GM23338 (cell line): Measurements from ENCODE around the gene SERP2. TPM values are rescaled to one million over a fixed set of nuclear protein-coding genes. Genes with fewer than 3 reads are reported as not detected.

Experiments used
- ATAC-seq: fragments of 200-7000 bp; cut with Tn5 transposase; 3 replicates; pipeline ENCODE4 v1.9.1; 2020
- DNase-seq: peaks from one replicate; pipeline ENCODE4 v3.0.0-alpha.2; 2015; ENCODE audit warnings: low spot score
- H2AFZ ChIP-seq: fragments of 200-600 bp; sonication (generic); 2 replicates; pipeline ENCODE4 v1.8.0; 2016; ENCODE audit warnings: antibody characterized with exemption, mild to moderate bottlenecking, moderate library complexity
- H3F3A ChIP-seq: fragments of 200-600 bp; sonication (generic); replicated peaks from 2 replicates; pipeline ENCODE4 v1.8.0; 2017; ENCODE audit warnings: antibody characterized with exemption, mixed run types, low read depth
- H3K27ac ChIP-seq: fragments of 200-600 bp; sonication (generic); 2 replicates; pipeline ENCODE4 v1.6.1; 2016; ENCODE audit warnings: low read depth
- H3K27me3 ChIP-seq: fragments of 200-600 bp; sonication (generic); 2 replicates; pipeline ENCODE4 v1.8.0; 2016; ENCODE audit warnings: mild to moderate bottlenecking, mixed run types, moderate library complexity; ENCODE audit not compliant: insufficient read depth
- H3K36me3 ChIP-seq: fragments of 200-600 bp; sonication (generic); 2 replicates; pipeline ENCODE4 v1.8.0; 2016; ENCODE audit warnings: mild to moderate bottlenecking; ENCODE audit not compliant: insufficient read depth
- H3K4me1 ChIP-seq: fragments of 200-600 bp; sonication (generic); 2 replicates; pipeline ENCODE4 v1.8.0; 2016; ENCODE audit warnings: mild to moderate bottlenecking, moderate library complexity; ENCODE audit not compliant: insufficient read depth
- H3K4me2 ChIP-seq: fragments of 200-600 bp; sonication (generic); 2 replicates; pipeline ENCODE4 v1.7.1; 2017; ENCODE audit warnings: mixed run types
- H3K4me3 ChIP-seq: fragments of 200-600 bp; sonication (generic); 2 replicates; pipeline ENCODE4 v1.6.1; 2016; ENCODE audit warnings: mixed run types
- H3K79me2 ChIP-seq: fragments of 200-600 bp; sonication (generic); replicated peaks from 2 replicates; pipeline ENCODE4 v1.8.0; 2017; ENCODE audit warnings: mild to moderate bottlenecking; ENCODE audit not compliant: insufficient read depth
- H3K9me2 ChIP-seq: fragments of 200-600 bp; sonication (generic); 2 replicates; pipeline ENCODE4 v1.8.0; 2017; ENCODE audit not compliant: insufficient read depth
- H4K20me1 ChIP-seq: fragments of 200-600 bp; sonication (generic); replicated peaks from 2 replicates; pipeline ENCODE4 v1.8.0; 2017; ENCODE audit warnings: mild to moderate bottlenecking; ENCODE audit not compliant: insufficient read depth
- H3K27ac Mint-ChIP-seq: 2 replicates; pipeline ENCODE4 v1.8.0; 2020; ENCODE audit warnings: inconsistent platforms, mild to moderate bottlenecking, moderate library complexity, mixed read lengths
- H3K27me3 Mint-ChIP-seq: 3 replicates; pipeline ENCODE4 v1.8.0; 2022; ENCODE audit warnings: low read depth, mild to moderate bottlenecking, moderate library complexity, mixed read lengths, inconsistent platforms; ENCODE audit not compliant: insufficient read depth, poor library complexity
- H3K36me3 Mint-ChIP-seq: 3 replicates; pipeline ENCODE4 v1.8.0; 2021; ENCODE audit warnings: low read depth, mild to moderate bottlenecking, inconsistent platforms, moderate library complexity, mixed read lengths
- H3K4me1 Mint-ChIP-seq: 3 replicates; pipeline ENCODE4 v1.8.0; 2020; ENCODE audit warnings: mild to moderate bottlenecking, inconsistent platforms, mixed read lengths
- H3K4me3 Mint-ChIP-seq: 3 replicates; pipeline ENCODE4 v1.8.0; 2021; ENCODE audit warnings: moderate library complexity, mild to moderate bottlenecking, inconsistent platforms, mixed read lengths
- H3K9me3 Mint-ChIP-seq: 3 replicates; pipeline ENCODE4 v1.8.0; 2020; ENCODE audit warnings: moderate library complexity, mild to moderate bottlenecking, inconsistent platforms, mixed read lengths
- CREB1 ChIP-seq: fragments of 250-450 bp; sonication (Bioruptor Pico); IDR thresholded peaks from 2 replicates; pipeline ENCODE4 v1.5.0; 2020; ENCODE audit warnings: low read depth, mild to moderate bottlenecking, moderate library complexity
- EZH2 ChIP-seq: fragments of 200-600 bp; sonication (generic); IDR thresholded peaks from one replicate; pipeline ENCODE4 v1.8.0; 2017; ENCODE audit warnings: antibody characterized with exemption, mild to moderate bottlenecking, low read depth; ENCODE audit not compliant: unreplicated experiment
- JUNB ChIP-seq: IDR thresholded peaks from one replicate; pipeline ENCODE4 v1.6.1; 2016; ENCODE audit warnings: antibody characterized with exemption; ENCODE audit not compliant: unreplicated experiment
- NANOG ChIP-seq: IDR thresholded peaks from 2 replicates; pipeline ENCODE4 v1.6.1; 2016; ENCODE audit warnings: antibody characterized with exemption, borderline replicate concordance
- POLR2AphosphoS5 ChIP-seq: IDR thresholded peaks from 2 replicates; pipeline ENCODE4 v1.6.1; 2016; ENCODE audit warnings: antibody characterized with exemption, low read depth
- ZNF114 ChIP-seq: fragments of 250-450 bp; sonication (Bioruptor Pico); IDR thresholded peaks from 2 replicates; pipeline ENCODE4 v1.5.0; 2020; ENCODE audit warnings: mild to moderate bottlenecking, moderate library complexity
- ZNF331 ChIP-seq: fragments of 250-450 bp; sonication (Bioruptor Pico); IDR thresholded peaks from 2 replicates; pipeline ENCODE4 v1.5.0; 2020; ENCODE audit warnings: low read depth, mild to moderate bottlenecking, moderate library complexity
- ZNF462 ChIP-seq: fragments of 250-450 bp; sonication (Bioruptor Pico); IDR thresholded peaks from 2 replicates; pipeline ENCODE4 v1.5.0; 2020; ENCODE audit warnings: mild to moderate bottlenecking, moderate library complexity
- polyA plus RNA-seq: library from polyadenylated mRNA; unstranded; fragments of >200 nt; fragmentation: Nextera tagmentation; extraction: Ambion mirVana; gene quantifications from 2 replicates; pipeline ENCODE4 v1.2.1, GENCODE V29; 2016
- total RNA-seq: library from RNA; depleted of rRNA; stranded (reverse); fragments of >200 nt; shearing (Covaris generic); gene quantifications from 2 replicates; pipeline ENCODE4 v1.2.3, GENCODE V29; 2014
- TF ChIP-seq, protein P1 (sequence below), 2 experiments: fragments of 200-600 bp in 1 of 2; sonication (generic) in 1 of 2; conservative IDR thresholded peaks; 2 replicates each; pipeline versions ENCODE4 v1.5.1 to v1.6.1; 2016 to 2017; ENCODE audit warnings: antibody characterized with exemption in 2 of 2, low read depth in 2 of 2, mild to moderate bottlenecking in 2 of 2, moderate library complexity in 1 of 2
- TF ChIP-seq, protein P2 (sequence below): IDR thresholded peaks from one replicate; pipeline ENCODE4 v1.6.1; 2018; ENCODE audit warnings: antibody characterized with exemption; ENCODE audit not compliant: unreplicated experiment
- TF ChIP-seq, protein P3 (sequence below): IDR thresholded peaks from 2 replicates; pipeline ENCODE4 v1.6.1; 2016; ENCODE audit warnings: antibody characterized with exemption

SERP2 gene
- total and polyA plus RNA-seq, 2 experiments from 2014 or later, result 0.59 to 3.4 TPM

- TF ChIP-seq EZH2 (no peak), JUNB (no peak), NANOG (no peak), ZNF114 (CRISPR knock-in tag) (no peak), ZNF331 (no peak), POLR2AphosphoS5 (no peak), CREB1 (CRISPR knock-in tag) (no peak)
- TF ChIP-seq, protein P1, sequence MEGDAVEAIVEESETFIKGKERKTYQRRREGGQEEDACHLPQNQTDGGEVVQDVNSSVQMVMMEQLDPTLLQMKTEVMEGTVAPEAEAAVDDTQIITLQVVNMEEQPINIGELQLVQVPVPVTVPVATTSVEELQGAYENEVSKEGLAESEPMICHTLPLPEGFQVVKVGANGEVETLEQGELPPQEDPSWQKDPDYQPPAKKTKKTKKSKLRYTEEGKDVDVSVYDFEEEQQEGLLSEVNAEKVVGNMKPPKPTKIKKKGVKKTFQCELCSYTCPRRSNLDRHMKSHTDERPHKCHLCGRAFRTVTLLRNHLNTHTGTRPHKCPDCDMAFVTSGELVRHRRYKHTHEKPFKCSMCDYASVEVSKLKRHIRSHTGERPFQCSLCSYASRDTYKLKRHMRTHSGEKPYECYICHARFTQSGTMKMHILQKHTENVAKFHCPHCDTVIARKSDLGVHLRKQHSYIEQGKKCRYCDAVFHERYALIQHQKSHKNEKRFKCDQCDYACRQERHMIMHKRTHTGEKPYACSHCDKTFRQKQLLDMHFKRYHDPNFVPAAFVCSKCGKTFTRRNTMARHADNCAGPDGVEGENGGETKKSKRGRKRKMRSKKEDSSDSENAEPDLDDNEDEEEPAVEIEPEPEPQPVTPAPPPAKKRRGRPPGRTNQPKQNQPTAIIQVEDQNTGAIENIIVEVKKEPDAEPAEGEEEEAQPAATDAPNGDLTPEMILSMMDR (conservative IDR thresholded peaks at IDR 0.05; ENCODE audit: low read depth in 2 of 2), result no peak
- TF ChIP-seq, protein P2, sequence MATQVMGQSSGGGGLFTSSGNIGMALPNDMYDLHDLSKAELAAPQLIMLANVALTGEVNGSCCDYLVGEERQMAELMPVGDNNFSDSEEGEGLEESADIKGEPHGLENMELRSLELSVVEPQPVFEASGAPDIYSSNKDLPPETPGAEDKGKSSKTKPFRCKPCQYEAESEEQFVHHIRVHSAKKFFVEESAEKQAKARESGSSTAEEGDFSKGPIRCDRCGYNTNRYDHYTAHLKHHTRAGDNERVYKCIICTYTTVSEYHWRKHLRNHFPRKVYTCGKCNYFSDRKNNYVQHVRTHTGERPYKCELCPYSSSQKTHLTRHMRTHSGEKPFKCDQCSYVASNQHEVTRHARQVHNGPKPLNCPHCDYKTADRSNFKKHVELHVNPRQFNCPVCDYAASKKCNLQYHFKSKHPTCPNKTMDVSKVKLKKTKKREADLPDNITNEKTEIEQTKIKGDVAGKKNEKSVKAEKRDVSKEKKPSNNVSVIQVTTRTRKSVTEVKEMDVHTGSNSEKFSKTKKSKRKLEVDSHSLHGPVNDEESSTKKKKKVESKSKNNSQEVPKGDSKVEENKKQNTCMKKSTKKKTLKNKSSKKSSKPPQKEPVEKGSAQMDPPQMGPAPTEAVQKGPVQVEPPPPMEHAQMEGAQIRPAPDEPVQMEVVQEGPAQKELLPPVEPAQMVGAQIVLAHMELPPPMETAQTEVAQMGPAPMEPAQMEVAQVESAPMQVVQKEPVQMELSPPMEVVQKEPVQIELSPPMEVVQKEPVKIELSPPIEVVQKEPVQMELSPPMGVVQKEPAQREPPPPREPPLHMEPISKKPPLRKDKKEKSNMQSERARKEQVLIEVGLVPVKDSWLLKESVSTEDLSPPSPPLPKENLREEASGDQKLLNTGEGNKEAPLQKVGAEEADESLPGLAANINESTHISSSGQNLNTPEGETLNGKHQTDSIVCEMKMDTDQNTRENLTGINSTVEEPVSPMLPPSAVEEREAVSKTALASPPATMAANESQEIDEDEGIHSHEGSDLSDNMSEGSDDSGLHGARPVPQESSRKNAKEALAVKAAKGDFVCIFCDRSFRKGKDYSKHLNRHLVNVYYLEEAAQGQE, result no peak
- TF ChIP-seq, protein P3, sequence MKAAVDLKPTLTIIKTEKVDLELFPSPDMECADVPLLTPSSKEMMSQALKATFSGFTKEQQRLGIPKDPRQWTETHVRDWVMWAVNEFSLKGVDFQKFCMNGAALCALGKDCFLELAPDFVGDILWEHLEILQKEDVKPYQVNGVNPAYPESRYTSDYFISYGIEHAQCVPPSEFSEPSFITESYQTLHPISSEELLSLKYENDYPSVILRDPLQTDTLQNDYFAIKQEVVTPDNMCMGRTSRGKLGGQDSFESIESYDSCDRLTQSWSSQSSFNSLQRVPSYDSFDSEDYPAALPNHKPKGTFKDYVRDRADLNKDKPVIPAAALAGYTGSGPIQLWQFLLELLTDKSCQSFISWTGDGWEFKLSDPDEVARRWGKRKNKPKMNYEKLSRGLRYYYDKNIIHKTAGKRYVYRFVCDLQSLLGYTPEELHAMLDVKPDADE, result no peak
Observed at GRCh38 chr13:44396701-44397580, 23.3 kb downstream of the SERP2 start (continued).

GRCh38 chr13:44397766-44398223, 24.2 kb downstream of the SERP2 start:
- Histone ChIP-seq H2AFZ (peak overlapping the region; percentile 91; the same call in 1 of the 2 replicates), H3K9me2 (0 out of 2 replicates have a peak, but pooled peaks cover under 1% of the 10 kb centered on the region), H4K20me1 (no peaks in the 10 kb centered on the region), H3K27ac (no peak overlapping the region), H3K79me2 (no peaks in the 10 kb centered on the region), H3F3A (0 out of 2 replicates have a peak, but pooled peaks cover 2% of the 10 kb centered on the region), H3K27me3 (no peaks in the 10 kb centered on the region), H3K4me1 (peaks cover 20% of the 10 kb centered on the region), H3K4me3 (no peak overlapping the region), H3K36me3 (no peaks in the 10 kb centered on the region), H3K4me2 (no peak overlapping the region)
- no peak overlapping the region for H3K27ac Mint-ChIP-seq
- peaks cover 29% of the 10 kb centered on the region for H3K4me1 Mint-ChIP-seq
- H3K36me3 Mint-ChIP-seq, result no peaks in the 10 kb centered on the region
- H3K9me3 Mint-ChIP-seq, result no peaks in the 10 kb centered on the region
- peaks cover 4% of the 10 kb centered on the region for H3K27me3 Mint-ChIP-seq
- H3K4me3 Mint-ChIP-seq, result no peak overlapping the region
- ATAC-seq (no peak), DNase-seq (no peak)
- TF ChIP-seq JUNB (no peak), NANOG (no peak), ZNF331 (no peak), ZNF462 (CRISPR knock-in tag) (no peak), CREB1 (CRISPR knock-in tag) (no peak), EZH2 (no peak)
